Loucy (cell line): Measurements from ENCODE around the gene KCTD6.

Experiments
- H2AFZ ChIP-seq: fragments of 200-600 bp; sonication (generic); 2 replicates; pipeline ENCODE4 v1.6.0; 2016; ENCODE audit warnings: antibody characterized with exemption, mild to moderate bottlenecking, low read length, moderate library complexity
- H3F3A ChIP-seq: fragments of 200-600 bp; 2 replicates; pipeline ENCODE4 v1.6.0; 2016; ENCODE audit warnings: antibody characterized with exemption, low read depth, mild to moderate bottlenecking
- H3K27me3 ChIP-seq: fragments of 200-600 bp; sonication (generic); 2 replicates; pipeline ENCODE4 v1.6.1; 2014; ENCODE audit warnings: low read length, mild to moderate bottlenecking; ENCODE audit not compliant: insufficient read depth, poor library complexity, severe bottlenecking
- H3K36me3 ChIP-seq: fragments of 200-600 bp; sonication (generic); 2 replicates; pipeline ENCODE4 v1.6.1; 2016; ENCODE audit warnings: low read length; ENCODE audit not compliant: insufficient read depth
- H3K4me1 ChIP-seq: fragments of 200-600 bp; sonication (generic); 2 replicates; pipeline ENCODE4 v1.5.1; 2014; ENCODE audit warnings: low read length, mild to moderate bottlenecking; ENCODE audit not compliant: insufficient read depth, poor library complexity, severe bottlenecking
- H3K4me2 ChIP-seq: fragments of 200-600 bp; sonication (generic); 2 replicates; pipeline ENCODE4 v1.6.0; 2014; ENCODE audit warnings: antibody characterized with exemption, low read length, low read depth, mild to moderate bottlenecking; ENCODE audit not compliant: poor library complexity, severe bottlenecking
- H3K4me3 ChIP-seq: fragments of 200-600 bp; sonication (generic); 2 replicates; pipeline ENCODE4 v1.5.1; 2014; ENCODE audit warnings: low read length, mild to moderate bottlenecking, mixed read lengths; ENCODE audit not compliant: poor library complexity, severe bottlenecking
- H3K79me2 ChIP-seq: fragments of 200-600 bp; sonication (generic); 2 replicates; pipeline ENCODE4 v1.6.1; 2014; ENCODE audit warnings: low read length; ENCODE audit not compliant: insufficient read depth
- H3K9ac ChIP-seq: fragments of 200-600 bp; sonication (generic); 2 replicates; pipeline ENCODE4 v1.6.0; 2014; ENCODE audit warnings: mild to moderate bottlenecking, low read depth, low read length, moderate library complexity; ENCODE audit not compliant: poor library complexity, severe bottlenecking
- H3K9me2 ChIP-seq: fragments of 200-600 bp; sonication (generic); replicated peaks from 2 replicates; pipeline ENCODE4 v1.6.1; 2016; ENCODE audit warnings: low read depth, low read length, mixed read lengths
- H3K9me3 ChIP-seq: fragments of 200-600 bp; sonication (generic); 2 replicates; pipeline ENCODE4 v1.6.1; 2014; ENCODE audit warnings: mild to moderate bottlenecking, antibody characterized with exemption, low read length, low read depth; ENCODE audit not compliant: insufficient read depth
- H4K20me1 ChIP-seq: fragments of 200-600 bp; sonication (generic); 2 replicates; pipeline ENCODE4 v1.6.0; 2014; ENCODE audit warnings: antibody characterized with exemption, low read length, mild to moderate bottlenecking; ENCODE audit not compliant: insufficient read depth, poor library complexity, severe bottlenecking
- EZH2phosphoT487 ChIP-seq: fragments of 200-600 bp; IDR thresholded peaks from 2 replicates; pipeline ENCODE4 v1.6.1; 2018; ENCODE audit warnings: antibody characterized with exemption, mild to moderate bottlenecking, moderate library complexity, borderline replicate concordance
- TF ChIP-seq, protein P1 (sequence below): fragments of 200-600 bp; sonication (generic); conservative IDR thresholded peaks from 2 replicates; pipeline ENCODE4 v1.5.1; 2014; ENCODE audit warnings: mild to moderate bottlenecking, antibody characterized with exemption, low read length

KCTD6 gene

DNA sequence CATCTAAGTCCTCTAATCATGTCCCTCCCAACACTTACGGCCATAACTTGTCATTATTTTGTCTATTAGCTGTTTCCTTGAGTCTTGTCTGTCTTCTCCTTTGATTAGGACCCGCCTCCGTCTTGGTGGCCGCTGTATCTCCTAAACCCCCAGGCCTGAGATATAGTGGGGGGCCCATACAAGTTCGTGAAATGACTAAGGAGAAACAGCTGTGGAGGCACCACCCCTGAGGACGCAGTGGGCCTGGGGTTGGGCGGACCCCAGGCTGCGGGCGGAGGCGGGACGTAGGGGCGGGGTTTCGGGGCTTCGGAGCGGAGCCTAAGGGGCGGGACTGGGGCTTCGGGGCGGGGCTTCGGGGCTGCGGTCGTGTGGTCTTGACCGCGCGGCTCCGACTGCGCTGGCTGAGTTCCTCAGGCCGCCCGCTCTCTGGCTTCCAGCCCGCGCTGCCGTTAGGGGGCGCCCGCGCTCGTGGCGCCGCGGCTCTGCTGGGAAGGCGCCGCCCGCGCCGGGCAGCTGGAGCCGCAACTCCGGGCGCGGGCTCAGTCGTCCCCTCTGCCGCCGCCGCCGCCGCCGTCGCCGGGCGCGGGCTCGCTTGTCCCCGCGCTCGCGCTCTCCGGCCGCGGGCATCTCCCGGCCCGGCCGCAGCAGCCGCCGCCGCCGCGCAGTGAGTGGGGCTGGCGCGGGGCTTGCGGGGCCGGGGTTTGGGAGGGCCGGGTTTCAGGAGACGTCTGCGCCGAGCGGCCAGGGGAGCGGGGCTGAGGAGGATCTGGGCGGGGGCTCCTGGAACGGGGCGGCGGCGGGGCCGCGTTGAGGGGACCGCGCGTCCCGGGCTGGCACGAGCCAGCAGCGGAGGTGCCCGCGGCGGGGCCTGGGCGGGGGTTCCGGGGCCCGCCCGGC, at the start of gene KCTD6:
Gene KCTD6, plus strand, starts transcription at position 591 of the 897 bp plus-strand sequence. CDS start 6,660 bp downstream, outside the sequence.
- H2AFZ ChIP-seq: peak within 1 kb of the TSS; percentile 52
- TF ChIP-seq, protein P1, sequence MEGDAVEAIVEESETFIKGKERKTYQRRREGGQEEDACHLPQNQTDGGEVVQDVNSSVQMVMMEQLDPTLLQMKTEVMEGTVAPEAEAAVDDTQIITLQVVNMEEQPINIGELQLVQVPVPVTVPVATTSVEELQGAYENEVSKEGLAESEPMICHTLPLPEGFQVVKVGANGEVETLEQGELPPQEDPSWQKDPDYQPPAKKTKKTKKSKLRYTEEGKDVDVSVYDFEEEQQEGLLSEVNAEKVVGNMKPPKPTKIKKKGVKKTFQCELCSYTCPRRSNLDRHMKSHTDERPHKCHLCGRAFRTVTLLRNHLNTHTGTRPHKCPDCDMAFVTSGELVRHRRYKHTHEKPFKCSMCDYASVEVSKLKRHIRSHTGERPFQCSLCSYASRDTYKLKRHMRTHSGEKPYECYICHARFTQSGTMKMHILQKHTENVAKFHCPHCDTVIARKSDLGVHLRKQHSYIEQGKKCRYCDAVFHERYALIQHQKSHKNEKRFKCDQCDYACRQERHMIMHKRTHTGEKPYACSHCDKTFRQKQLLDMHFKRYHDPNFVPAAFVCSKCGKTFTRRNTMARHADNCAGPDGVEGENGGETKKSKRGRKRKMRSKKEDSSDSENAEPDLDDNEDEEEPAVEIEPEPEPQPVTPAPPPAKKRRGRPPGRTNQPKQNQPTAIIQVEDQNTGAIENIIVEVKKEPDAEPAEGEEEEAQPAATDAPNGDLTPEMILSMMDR: peak; percentile 54
- TF ChIP-seq EZH2phosphoT487: no peak
- H3K36me3 ChIP-seq: no peaks in the 10 kb centered on the region
- H3K27me3 ChIP-seq: no peaks in the 10 kb centered on the region
- no peaks in the 10 kb centered on the region for H3K9me2 ChIP-seq
- no peaks in the 10 kb centered on the region for H3K9me3 ChIP-seq
- H3K9ac ChIP-seq: peak within 1 kb of the TSS; percentile 79
- H3K79me2 ChIP-seq: peaks cover 45% of the 10 kb centered on the region
- peaks cover 35% of the 10 kb centered on the region for H4K20me1 ChIP-seq
- H3K4me1 ChIP-seq: peaks cover 36% of the 10 kb centered on the region
- H3F3A ChIP-seq: no peaks in the 10 kb centered on the region
- peak within 1 kb of the TSS; percentile 92 for H3K4me2 ChIP-seq
- peak within 1 kb of the TSS; percentile 82 for H3K4me3 ChIP-seq

DNA sequence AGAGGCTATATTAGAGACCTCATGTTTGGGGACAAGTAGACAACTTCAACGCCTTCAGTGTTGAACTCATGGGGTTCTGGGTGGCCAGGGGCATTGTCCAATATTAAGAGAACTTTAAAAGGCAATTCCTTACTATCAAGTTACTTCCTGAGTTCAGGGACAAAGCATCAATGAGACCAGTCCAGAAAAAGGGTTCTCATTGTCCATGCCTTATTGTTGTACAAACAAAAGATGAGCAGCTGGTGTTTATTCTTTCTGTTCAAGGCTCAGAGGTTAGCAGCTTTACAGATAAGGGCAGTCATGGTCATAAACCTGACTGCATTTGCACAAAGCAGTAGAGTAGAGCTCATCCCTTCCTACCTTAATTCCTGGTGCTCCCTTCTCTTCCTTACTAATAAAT, 39.7 kb upstream of the KCTD6 start:
- H3F3A ChIP-seq: no peaks in the 10 kb centered on the region
- H3K9me3 ChIP-seq: no peaks in the 10 kb centered on the region; the same call in 1 of the 2 replicates
- H3K36me3 ChIP-seq: no peaks in the 10 kb centered on the region
- no peak overlapping the region for H3K9ac ChIP-seq
- no peak overlapping the region for H3K4me2 ChIP-seq
- H3K27me3 ChIP-seq: no peaks in the 10 kb centered on the region
- H3K79me2 ChIP-seq: no peaks in the 10 kb centered on the region
- no peaks in the 10 kb centered on the region for H4K20me1 ChIP-seq
- H3K4me1 ChIP-seq: no peaks in the 10 kb centered on the region
- TF ChIP-seq, protein P1: no peak
- no peak for TF ChIP-seq EZH2phosphoT487
- H2AFZ ChIP-seq: peak overlapping the region; percentile 23; the same call in 1 of the 2 replicates
- H3K4me3 ChIP-seq: no peak overlapping the region
- H3K9me2 ChIP-seq: no peaks in the 10 kb centered on the region

DNA sequence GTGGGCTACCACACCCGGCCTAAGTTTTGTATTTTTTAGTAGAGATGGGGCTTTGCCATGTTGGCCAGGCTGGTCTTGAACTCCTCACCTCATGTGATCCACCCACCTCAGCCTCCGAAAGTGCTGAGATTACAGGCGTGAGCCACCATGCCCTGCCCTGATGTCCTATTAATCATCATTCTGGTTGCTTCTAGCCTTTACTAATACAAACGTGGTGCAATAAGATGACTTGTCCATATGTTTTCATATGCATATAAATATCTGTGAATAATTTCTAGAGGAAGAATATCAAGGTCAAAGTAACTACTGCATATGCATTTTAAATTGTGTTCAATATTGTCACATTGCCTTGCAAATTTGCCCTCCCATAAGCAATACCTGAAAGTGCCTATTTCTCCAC, 32.7 kb upstream of the KCTD6 start:
- Histone ChIP-seq H3K4me1 (no peaks in the 10 kb centered on the region), H3K79me2 (no peaks in the 10 kb centered on the region), H3K4me2 (no peak overlapping the region), H3K9ac (no peak overlapping the region), H3K9me3 (no peaks in the 10 kb centered on the region), H2AFZ (no peak overlapping the region), H3K9me2 (no peaks in the 10 kb centered on the region), H3K36me3 (no peaks in the 10 kb centered on the region), H3K4me3 (no peak overlapping the region), H4K20me1 (no peaks in the 10 kb centered on the region), H3F3A (no peaks in the 10 kb centered on the region), H3K27me3 (no peaks in the 10 kb centered on the region)
- no peak for TF ChIP-seq EZH2phosphoT487
- TF ChIP-seq, protein P1: no peak
